NCI-H2196 treated with DMSO at 0.1 percent for 48 hours (cell line): Measurements from ENCODE around the gene PEAR1.
"Not testable (repeated sequence)": the region's sequence is repeated elsewhere in the genome, so short reads cannot be mapped to it uniquely, and the experiment has no call there.

ENCODE experiments used
- DNase-seq: peaks from one replicate; lab custom pipeline; 2025; ENCODE audit not compliant: unreplicated experiment; lab: John Stamatoyannopoulos, UW

The PEAR1 gene

DNA sequence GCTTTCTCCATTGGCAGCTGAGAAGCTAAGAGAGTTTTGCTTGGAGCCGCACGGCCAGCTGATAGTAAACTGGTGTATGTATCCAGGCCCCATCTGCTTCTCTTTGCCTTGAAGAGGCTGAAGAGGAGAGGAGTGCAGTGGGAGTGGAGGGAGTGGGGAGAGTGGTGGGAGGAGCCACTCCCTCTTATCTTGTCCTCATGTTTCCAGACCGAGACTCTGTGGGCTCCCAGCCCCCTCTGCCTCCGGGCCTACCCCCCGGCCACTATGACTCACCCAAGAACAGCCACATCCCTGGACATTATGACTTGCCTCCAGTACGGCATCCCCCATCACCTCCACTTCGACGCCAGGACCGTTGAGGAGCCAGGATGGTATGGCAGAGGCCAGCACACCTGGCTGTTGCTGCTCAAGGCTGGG lies 20.9 kb downstream of the PEAR1 start:
- no peak for DNase-seq

DNA sequence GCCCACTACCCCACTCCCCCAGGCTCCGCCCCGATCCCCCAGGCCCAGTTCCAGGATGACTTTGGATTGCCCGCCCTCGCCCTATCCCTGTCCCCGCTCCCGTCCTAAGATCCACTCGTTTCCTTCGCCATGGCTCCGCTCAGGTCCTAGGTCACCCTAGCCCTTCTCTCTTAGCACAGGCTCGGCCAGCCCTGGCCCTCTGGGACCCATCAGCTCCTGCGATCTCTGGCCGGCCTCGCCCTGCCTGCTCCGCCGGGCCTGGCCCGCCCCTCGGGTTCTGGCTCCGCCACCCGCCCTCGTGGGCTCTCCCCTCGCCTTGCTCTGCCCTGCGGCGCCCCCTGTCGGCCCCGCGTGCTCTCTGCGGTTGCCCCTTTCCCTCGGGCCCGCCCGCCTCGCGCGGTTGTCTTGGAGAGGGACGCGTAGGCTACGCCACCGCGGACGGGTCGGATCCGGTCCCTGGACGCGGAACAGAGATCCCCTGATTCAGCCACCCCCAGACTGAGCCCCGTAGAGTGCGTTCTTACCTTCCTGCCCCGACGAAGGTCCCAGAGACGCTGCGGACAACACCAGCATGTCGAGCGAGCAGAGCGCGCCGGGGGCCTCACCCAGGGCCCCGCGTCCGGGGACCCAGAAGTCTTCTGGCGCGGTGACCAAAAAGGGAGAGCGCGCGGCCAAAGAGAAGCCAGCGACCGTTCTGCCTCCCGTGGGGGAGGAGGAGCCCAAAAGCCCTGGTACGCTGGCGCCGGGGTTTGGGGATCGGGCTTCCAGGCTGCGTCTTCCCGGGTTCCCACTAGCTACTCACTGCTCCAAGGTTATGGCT lies 26.9 kb downstream of the PEAR1 start, which contains the start of gene LRRC71:
TSS of gene LRRC71 (plus strand) at position 400 of the 820 bp plus-strand sequence. CDS start at position 572, 172 bp downstream.
- DNase-seq = no peak

DNA sequence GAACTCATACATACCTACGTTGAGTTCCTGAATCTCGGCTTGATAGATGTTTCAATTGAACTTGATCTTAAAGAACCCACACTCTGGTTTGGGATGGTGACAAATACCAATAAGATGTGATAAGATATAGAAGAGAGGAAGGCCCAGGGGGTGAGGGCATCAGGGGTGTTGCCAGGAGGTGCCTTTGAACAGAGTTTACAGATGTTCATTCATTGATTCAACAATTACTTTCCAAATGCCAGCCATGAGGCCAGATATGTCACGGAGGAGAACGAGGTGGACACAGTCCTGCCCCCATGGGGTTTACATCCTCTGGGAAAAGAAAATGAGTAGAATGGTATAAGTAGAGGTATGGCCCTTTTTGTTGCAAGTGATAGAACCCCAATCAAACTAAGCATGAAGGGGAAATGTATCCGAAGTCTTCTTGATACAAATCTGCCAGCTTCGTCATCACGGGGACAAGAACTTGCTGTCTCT lies 27.6 kb downstream of the PEAR1 start:
- DNase-seq = no peak

DNA sequence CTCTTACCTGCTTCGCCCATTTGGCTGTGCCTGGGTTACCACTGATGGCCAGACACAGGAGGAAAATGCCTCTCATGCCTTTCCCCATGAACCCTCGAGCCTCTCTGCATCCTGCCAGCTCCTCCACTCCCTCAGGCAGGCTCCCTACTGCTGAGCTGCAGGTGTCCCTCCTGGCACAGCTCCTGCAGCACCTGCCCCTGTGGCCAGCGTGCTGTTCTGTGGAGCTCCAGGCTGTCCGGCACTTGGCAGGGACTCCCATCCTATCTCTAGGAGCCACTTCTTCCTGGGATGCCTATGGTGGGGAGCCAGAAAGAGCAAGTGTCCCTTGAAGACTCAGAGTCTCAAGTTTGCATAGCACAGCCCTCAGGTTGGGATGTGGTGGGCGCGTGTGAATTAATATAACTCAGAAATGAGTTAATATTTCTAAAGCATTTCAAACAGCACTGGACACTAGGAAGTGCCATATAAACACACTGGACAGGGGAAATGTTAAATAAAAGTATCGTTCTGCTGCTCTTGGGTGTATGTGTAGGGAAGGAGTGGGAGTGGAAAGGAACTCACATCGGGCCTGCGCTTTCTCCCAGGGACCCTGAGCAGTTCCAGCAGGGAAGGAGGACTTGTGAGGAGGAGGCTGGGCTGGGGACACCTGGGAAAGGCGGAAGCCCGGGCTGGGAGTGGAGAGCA lies 29.6 kb downstream of the PEAR1 start:
- DNase-seq = peak; percentile 56

DNA sequence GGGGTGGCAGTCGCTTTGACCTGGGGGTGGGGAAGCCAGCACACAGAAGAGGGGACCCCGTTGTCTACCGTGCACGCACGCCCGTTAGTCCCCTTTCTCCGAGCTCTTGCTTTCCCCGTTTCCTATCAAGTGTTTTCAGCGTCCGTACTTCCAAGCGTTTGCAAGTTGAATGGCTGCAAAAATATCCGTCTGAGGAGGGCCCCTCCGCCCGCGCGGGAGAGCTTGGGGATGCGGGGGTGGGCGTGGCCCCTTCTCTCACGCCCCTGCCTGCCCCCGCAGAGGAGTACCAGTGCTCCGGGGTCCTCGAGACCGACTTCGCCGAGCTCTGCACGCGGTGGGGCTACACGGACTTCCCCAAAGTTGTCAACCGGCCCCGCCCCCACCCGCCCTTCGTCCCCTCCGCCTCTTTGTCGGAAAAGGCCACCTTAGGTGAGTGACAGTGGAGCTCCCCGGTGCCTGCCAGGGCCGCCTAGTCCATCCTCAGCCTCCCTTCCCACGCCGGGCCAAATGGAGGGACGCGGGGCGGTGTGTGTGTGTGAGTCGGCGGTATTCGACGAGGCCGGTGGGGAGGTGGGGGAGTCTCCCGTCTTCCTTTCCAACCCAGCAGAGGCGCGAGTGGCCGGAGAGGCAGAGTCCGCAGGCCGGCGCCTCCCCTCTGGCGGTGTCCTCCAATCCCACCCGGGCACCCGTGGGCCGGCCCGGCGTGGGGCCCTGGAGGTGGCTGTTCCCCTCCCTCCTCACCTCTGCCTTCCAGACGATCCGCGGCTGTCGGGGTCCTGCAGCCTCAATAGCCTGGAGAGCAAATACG lies 30.4 kb downstream of the PEAR1 start:
- DNase-seq = no peak

DNA sequence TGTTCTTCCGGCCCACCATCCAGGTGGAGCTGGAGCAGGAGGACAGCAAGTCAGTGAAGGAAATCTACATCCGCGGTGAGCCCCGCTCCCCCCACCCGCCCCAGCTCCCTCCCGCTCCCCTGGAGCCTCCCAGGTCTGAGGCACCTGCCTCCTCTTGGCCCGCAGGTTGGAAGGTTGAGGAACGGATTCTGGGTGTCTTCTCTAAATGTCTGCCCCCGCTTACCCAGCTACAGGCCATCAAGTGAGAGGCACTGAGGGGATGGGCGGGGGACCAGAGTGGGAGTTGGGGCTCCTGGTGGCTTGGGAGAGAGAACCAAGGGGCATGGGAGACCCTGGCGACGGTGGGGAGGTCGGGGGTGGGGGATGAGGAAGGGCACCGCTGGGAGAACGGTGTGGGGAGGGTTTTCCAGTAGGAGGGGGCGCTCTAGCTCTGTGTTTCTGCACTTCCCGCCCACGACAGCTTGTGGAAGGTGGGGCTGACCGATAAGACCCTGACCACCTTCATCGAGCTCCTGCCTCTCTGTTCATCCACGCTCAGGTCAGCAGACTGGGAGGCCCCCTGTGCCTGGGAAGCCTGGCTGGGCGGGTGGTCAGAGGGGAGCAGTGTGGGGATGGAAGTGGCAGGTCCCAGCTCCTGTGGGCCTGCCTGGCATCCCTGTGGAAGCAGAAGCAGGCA lies 31.1 kb downstream of the PEAR1 start:
- DNase-seq = no peak

GRCh38 chr1:156925154-156926010 lies 31.9 kb downstream of the PEAR1 start:
- no peak for DNase-seq

DNA sequence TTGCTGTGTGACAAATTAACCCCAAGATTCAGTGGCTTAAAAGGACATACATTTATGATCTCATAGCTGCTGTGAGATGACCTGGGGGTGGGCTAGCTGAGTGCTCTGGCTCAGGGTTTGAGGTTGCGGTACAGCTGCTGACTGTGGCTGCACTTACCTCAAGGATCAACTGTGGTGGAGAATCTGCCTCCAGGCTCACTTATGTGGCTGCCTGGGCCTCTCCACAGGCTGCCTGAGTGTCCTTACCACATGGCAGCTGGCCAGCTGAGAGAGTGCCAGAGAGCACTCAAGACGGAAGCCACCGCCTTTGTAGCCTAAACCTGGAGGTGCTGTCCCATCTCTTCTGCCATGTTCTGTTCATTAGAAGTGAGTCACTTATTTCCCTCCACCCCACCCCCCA lies 32.7 kb downstream of the PEAR1 start:
- DNase-seq = peak; percentile 72

DNA sequence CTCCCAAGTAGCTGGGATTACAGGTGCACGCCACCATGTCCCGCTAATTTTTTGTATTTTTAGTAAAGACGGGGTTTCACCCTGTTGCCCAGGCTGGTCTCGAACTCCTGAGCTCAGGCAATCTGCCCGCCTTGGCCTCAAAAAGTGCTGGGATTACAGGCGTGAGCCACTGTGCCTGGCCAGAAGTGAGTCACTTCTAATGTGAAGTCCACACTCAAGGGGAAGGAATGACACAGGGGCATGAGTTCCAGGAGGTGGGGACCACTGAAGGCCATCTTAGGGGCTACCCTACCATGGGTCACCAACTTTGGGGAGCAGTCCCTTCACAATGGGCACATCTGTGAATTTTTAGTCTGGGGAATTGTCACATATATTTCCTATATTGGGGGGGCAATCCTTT lies 33.2 kb downstream of the PEAR1 start:
- not testable (repeated sequence) for DNase-seq

- peak; percentile 66 for DNase-seq
Measured at GRCh38 chr1:156927215-156928042, 33.9 kb downstream of the PEAR1 start.

DNA sequence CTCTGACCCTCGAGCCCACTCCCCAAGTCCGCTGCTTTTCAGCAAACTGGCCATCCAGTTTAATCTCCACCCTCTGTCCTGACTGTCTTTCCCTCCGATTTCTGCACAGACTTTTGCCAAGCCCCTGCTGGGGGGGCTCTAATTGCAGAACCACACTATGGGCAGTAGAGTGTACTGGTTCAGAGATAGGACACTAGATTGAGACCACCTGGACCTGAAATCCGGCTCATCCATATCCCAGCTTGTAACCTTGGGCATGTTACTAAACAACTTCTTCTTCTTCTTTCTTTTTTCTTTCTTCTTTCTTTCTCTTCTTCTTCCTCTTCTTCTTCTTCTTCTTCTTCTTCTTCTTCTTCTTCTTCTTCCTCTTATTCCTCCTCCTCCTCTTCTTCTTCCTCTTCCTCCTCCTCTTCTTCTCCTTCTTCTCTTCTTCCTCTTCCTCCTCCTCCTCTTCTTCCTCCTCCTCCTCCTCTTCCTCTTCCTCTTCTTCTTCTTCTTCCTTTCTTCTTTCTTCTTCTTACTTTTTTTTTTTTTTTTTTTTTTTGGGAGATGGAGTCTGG lies 34.6 kb downstream of the PEAR1 start:
- DNase-seq = no peak

DNA sequence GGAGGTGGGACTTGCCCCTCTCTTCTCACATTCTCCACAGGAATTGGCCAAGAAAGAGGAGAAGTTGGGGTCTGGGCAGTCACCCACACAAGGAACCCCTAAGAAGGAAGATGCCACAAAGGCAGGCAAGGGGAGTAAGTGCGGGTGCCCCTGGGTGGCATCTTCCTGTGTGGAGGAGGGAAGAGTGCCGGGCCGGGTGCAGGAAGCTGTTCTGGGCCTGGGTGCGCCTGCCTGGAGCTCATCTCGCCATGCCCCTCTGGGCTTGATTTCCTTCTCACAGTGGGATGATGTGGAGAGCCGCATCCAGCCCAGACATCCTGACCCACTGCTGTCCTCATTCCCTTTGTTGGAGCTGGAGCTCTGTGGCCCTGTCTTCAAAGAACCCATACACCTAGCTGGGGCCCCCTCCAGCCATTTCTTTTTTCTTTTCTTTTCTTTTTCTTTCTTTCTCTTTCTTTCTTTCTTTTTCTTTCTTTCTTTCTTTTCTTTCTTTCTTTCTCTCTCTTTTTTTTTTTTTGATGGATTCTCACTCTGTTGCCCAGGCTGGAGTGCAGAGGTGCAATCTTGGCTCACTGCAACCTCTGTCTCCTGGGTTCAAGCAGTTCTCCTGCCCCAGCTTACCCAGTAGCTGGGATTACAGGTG lies 36.2 kb downstream of the PEAR1 start:
- no peak for DNase-seq

DNA sequence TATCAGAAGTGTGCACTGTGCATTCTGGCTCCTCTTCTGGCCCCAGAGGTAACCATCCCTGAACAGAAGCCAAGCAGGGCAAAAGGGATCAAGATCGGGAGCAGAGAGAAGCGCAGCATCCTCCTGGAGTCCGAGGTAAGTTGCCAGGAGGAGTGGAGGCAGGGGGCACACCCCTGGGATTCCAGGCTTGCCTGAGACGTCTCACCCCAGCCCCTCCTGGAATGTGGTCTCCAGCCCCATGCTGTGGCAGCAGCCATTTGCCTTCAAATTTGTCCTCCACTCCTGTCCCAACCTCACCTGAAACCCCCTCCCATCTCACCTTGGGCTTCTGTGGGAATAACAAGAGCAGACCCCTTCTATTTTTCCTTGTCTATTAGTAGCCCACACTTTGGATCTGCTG lies 37.0 kb downstream of the PEAR1 start:
- no peak for DNase-seq

DNA sequence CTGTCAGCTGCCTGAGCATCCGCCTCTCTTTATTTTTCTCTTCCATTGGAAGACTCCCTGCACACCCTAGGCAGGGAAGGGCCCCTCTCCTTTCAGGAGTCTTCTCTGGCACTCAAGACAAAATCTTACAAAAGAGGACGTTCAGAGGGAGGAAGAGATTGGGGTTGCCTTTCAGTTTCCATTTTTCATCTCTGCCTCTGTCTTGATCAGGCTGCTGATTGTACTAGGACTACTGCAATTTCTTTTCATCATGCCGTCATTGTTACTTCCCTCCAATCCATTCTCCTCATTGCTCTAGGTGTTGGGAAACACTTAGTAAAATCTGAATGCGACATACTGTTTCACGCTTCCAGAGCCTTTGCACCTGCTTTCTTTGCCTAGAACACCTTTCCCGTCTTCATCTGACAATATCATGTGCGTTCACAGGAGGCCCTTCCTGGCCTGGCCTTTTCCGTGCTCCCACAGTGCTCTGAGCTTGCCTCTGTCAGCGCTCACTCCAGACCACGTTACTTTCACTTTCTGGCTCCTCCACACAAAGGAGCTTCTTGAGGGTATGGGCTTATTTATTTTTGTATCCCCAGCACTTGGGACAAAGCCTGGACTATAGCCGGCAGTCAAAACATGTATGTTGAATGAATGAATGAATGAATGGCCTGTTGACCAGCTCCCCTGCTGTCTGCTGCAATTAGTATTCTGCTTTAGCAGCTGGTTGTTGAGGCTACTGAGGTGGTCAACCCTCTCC lies 37.9 kb downstream of the PEAR1 start:
- no peak for DNase-seq

- no peak for DNase-seq
Measured at GRCh38 chr1:156931974-156932710, 38.6 kb downstream of the PEAR1 start.

GRCh38 chr1:156933136-156933535 lies 39.6 kb downstream of the PEAR1 start:
- DNase-seq = no peak
